Measurements from ENCODE around the gene RGS19.

The RGS19 gene

GRCh38 chr20:64032706-64033624 lies 46.4 kb downstream of the RGS19 start:
- no peak for DNase-seq

- no peak for DNase-seq
These were observed 47.5 kb downstream of the RGS19 start for GRCh38 chr20:64031822-64032314.

GRCh38 chr20:64030371-64031134 lies 48.8 kb downstream of the RGS19 start:
- DNase-seq, result no peak

- no peak for DNase-seq
These were observed 49.8 kb downstream of the RGS19 start for GRCh38 chr20:64029293-64030117.

- DNase-seq, result no peak
These were observed 51.2 kb downstream of the RGS19 start for GRCh38 chr20:64027981-64028685.

- DNase-seq, result no peak
These were observed 53.4 kb downstream of the RGS19 start for GRCh38 chr20:64025826-64026412.

GRCh38 chr20:64025101-64025825 lies 54.1 kb downstream of the RGS19 start:
- DNase-seq, result no peak

- no peak for DNase-seq
These were observed 55.0 kb downstream of the RGS19 start for GRCh38 chr20:64024141-64024990.

- no peak for DNase-seq
These were observed 55.8 kb downstream of the RGS19 start for GRCh38 chr20:64023361-64024140.

Measured in activated CD4-positive, alpha-beta T cell treated with anti-CD3 and anti-CD28 coated beads for 1 hour (primary cell).